ACC112 (cell line): ENCODE results near the gene CTNNA3.

Experiments used
- H2AFZ ChIP-seq: fragments of 200-600 bp; sonication (generic); one replicate; pipeline ENCODE4 v1.6.0; 2017; ENCODE audit warnings: antibody characterized with exemption, low read length; ENCODE audit not compliant: unreplicated experiment
- H3K27ac ChIP-seq: fragments of 200-600 bp; sonication (generic); 2 replicates; pipeline ENCODE4 v1.5.1; 2014; ENCODE audit warnings: low read depth, mild to moderate bottlenecking, antibody characterized with exemption, low read length, moderate library complexity
- H3K27me3 ChIP-seq: fragments of 200-600 bp; sonication (generic); 2 replicates; pipeline ENCODE4 v1.6.1; 2014; ENCODE audit warnings: mild to moderate bottlenecking, antibody characterized with exemption, low read length, moderate library complexity, mixed read lengths; ENCODE audit not compliant: insufficient read depth
- H3K36me3 ChIP-seq: fragments of 200-600 bp; sonication (generic); 2 replicates; pipeline ENCODE4 v1.6.1; 2016; ENCODE audit warnings: mild to moderate bottlenecking, antibody characterized with exemption, low read length, moderate library complexity, mixed read lengths; ENCODE audit not compliant: insufficient read depth
- H3K4me1 ChIP-seq: fragments of 200-600 bp; sonication (generic); one replicate; pipeline ENCODE4 v1.6.1; 2016; ENCODE audit warnings: low read length, mixed read lengths; ENCODE audit not compliant: insufficient read depth, unreplicated experiment, control insufficient read depth
- H3K4me3 ChIP-seq: fragments of 200-600 bp; sonication (generic); 2 replicates; pipeline ENCODE4 v1.5.1; 2014; ENCODE audit warnings: mild to moderate bottlenecking, low read depth, low read length
- H3K79me2 ChIP-seq: fragments of 200-600 bp; sonication (generic); one replicate; pipeline ENCODE4 v1.6.0; 2016; ENCODE audit warnings: low read length; ENCODE audit not compliant: control insufficient read depth, unreplicated experiment, insufficient read depth

Gene CTNNA3

GRCh38 chr10:67144530-67144929, 551.5 kb downstream of the CTNNA3 start:
- Histone ChIP-seq H3K27me3 (no peaks in the 10 kb centered on the region), H3K4me1 (no peaks in the 10 kb centered on the region), H3K36me3 (no peaks in the 10 kb centered on the region), H3K27ac (no peak overlapping the region), H3K79me2 (no peaks in the 10 kb centered on the region), H3K4me3 (no peak overlapping the region), H2AFZ (no peak overlapping the region)

GRCh38 chr10:67141300-67141699, 554.7 kb downstream of the CTNNA3 start:
- Histone ChIP-seq H3K4me1 (no peaks in the 10 kb centered on the region), H3K4me3 (no peak overlapping the region), H3K27ac (no peak overlapping the region), H3K79me2 (no peaks in the 10 kb centered on the region), H2AFZ (no peak overlapping the region), H3K27me3 (no peaks in the 10 kb centered on the region), H3K36me3 (no peaks in the 10 kb centered on the region)

GRCh38 chr10:67140641-67141040, 555.4 kb downstream of the CTNNA3 start:
- H3K27me3 ChIP-seq, result no peaks in the 10 kb centered on the region
- H3K36me3 ChIP-seq, result no peaks in the 10 kb centered on the region
- H3K4me3 ChIP-seq, result no peak overlapping the region
- no peaks in the 10 kb centered on the region for H3K79me2 ChIP-seq
- no peaks in the 10 kb centered on the region for H3K4me1 ChIP-seq
- no peak overlapping the region for H2AFZ ChIP-seq
- H3K27ac ChIP-seq, result no peak overlapping the region

- Histone ChIP-seq H3K36me3 (no peaks in the 10 kb centered on the region), H3K27ac (no peak overlapping the region), H3K4me3 (no peak overlapping the region), H3K4me1 (no peaks in the 10 kb centered on the region), H3K79me2 (no peaks in the 10 kb centered on the region), H2AFZ (no peak overlapping the region), H3K27me3 (no peaks in the 10 kb centered on the region)
These were observed 568.6 kb downstream of the CTNNA3 start for GRCh38 chr10:67127441-67127840.

- H3K4me1 ChIP-seq, result no peaks in the 10 kb centered on the region
- no peaks in the 10 kb centered on the region for H3K27me3 ChIP-seq
- H3K27ac ChIP-seq, result no peak overlapping the region
- no peaks in the 10 kb centered on the region for H3K79me2 ChIP-seq
- H3K36me3 ChIP-seq, result no peaks in the 10 kb centered on the region
- H2AFZ ChIP-seq, result no peak overlapping the region
- no peak overlapping the region for H3K4me3 ChIP-seq
These were observed 576.3 kb downstream of the CTNNA3 start for GRCh38 chr10:67119651-67120050.

- Histone ChIP-seq H3K27ac (no peak overlapping the region), H3K79me2 (no peaks in the 10 kb centered on the region), H3K4me1 (no peaks in the 10 kb centered on the region), H3K27me3 (no peaks in the 10 kb centered on the region), H3K4me3 (no peak overlapping the region), H3K36me3 (no peaks in the 10 kb centered on the region), H2AFZ (no peak overlapping the region)
These were observed 580.0 kb downstream of the CTNNA3 start for GRCh38 chr10:67115972-67116371.

GRCh38 chr10:67114945-67115344, 581.0 kb downstream of the CTNNA3 start:
- Histone ChIP-seq H3K4me3 (no peak overlapping the region), H3K27ac (no peak overlapping the region), H3K27me3 (no peaks in the 10 kb centered on the region), H2AFZ (no peak overlapping the region), H3K36me3 (no peaks in the 10 kb centered on the region), H3K4me1 (no peaks in the 10 kb centered on the region), H3K79me2 (no peaks in the 10 kb centered on the region)

- Histone ChIP-seq H2AFZ (no peak overlapping the region), H3K79me2 (no peaks in the 10 kb centered on the region), H3K27ac (no peak overlapping the region), H3K4me1 (no peaks in the 10 kb centered on the region), H3K4me3 (no peak overlapping the region), H3K36me3 (no peaks in the 10 kb centered on the region), H3K27me3 (no peaks in the 10 kb centered on the region)
These were observed 583.2 kb downstream of the CTNNA3 start for GRCh38 chr10:67112765-67113164.

GRCh38 chr10:67110286-67110685, 585.7 kb downstream of the CTNNA3 start:
- no peak overlapping the region for H2AFZ ChIP-seq
- H3K4me3 ChIP-seq, result no peak overlapping the region
- no peaks in the 10 kb centered on the region for H3K79me2 ChIP-seq
- no peaks in the 10 kb centered on the region for H3K4me1 ChIP-seq
- no peaks in the 10 kb centered on the region for H3K36me3 ChIP-seq
- no peaks in the 10 kb centered on the region for H3K27me3 ChIP-seq
- no peak overlapping the region for H3K27ac ChIP-seq

GRCh38 chr10:67107670-67108069, 588.3 kb downstream of the CTNNA3 start:
- Histone ChIP-seq H3K27me3 (no peaks in the 10 kb centered on the region), H2AFZ (no peak overlapping the region), H3K36me3 (no peaks in the 10 kb centered on the region), H3K4me1 (no peaks in the 10 kb centered on the region), H3K4me3 (no peak overlapping the region), H3K27ac (no peak overlapping the region), H3K79me2 (no peaks in the 10 kb centered on the region)

- Histone ChIP-seq H3K4me3 (no peak overlapping the region), H2AFZ (no peak overlapping the region), H3K36me3 (no peaks in the 10 kb centered on the region), H3K27me3 (no peaks in the 10 kb centered on the region), H3K4me1 (no peaks in the 10 kb centered on the region), H3K27ac (no peak overlapping the region), H3K79me2 (no peaks in the 10 kb centered on the region)
These were observed 595.0 kb downstream of the CTNNA3 start for GRCh38 chr10:67100951-67101350.
